Measurements from ENCODE around the gene GRXCR1. TPM values are rescaled to one million over a fixed set of nuclear protein-coding genes. Genes with fewer than 3 reads are reported as not detected.

The GRXCR1 gene
- total and polyA plus RNA-seq, 2 donors (not counting 1 experiment from before 2014, with no cell fraction given) = not detected

DNA sequence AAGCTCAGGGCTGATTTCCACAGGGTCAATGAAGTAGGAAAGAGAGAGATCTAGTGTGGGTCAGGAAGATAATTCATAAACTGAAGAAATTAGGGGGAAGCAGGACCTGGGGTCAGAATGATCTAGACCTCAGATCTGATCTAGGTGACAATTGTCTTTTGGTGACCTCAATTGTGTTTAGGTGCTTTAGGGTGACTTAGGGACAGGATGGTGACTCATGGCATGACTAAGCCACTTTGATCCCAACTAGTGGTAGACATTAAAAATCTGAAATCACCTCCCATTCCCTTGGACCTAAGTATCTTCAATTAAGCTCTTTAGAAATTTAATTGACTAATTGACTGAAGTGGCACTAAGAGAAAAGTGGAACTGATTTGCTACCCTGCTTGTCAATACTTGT is 36.7 kb upstream of the GRXCR1 start:
- no peaks in the 10 kb centered on the region for H3K79me2 ChIP-seq (ENCODE audit: control insufficient read depth, insufficient read depth, low read length)
- no peak overlapping the region for H3K4me2 ChIP-seq (replicated peaks; ENCODE audit: low read depth, low read length, poor library complexity, severe bottlenecking)
- ChIA-PET CTCF (interaction anchor here (1.9 to 2.0 kb wide), 2 partner anchors 9 to 12 kb away, joined by 4 to 8 read pairs; no protein-coding TSS in a partner anchor), POLR2A (no interaction called here)
- DNase-seq (no peak), ATAC-seq (ENCODE audit: low read depth) (no peak)
- H3K9me3 ChIP-seq (ENCODE audit: control extremely low read depth in 1 of 3, control insufficient read depth in 2 of 3, insufficient read depth in 1 of 3, low read length in 2 of 3) = peaks cover 0 to 3% (median 0%) of the 10 kb centered on the region in 3 donors
- Mint-ChIP-seq H3K4me1 (no peaks in the 10 kb centered on the region), H3K9me3 (ENCODE audit: insufficient read depth) (peaks cover 3% of the 10 kb centered on the region), H3K27me3 (peaks cover 22% of the 10 kb centered on the region), H3K4me3 (no peak overlapping the region), H3K27ac (no peak overlapping the region)
- H4K20me1 ChIP-seq (ENCODE audit: control insufficient read depth, insufficient read depth, low read length, poor library complexity, severe bottlenecking) = no peaks in the 10 kb centered on the region
- H3K4me3 ChIP-seq (ENCODE audit: control extremely low read depth in 1 of 5, extremely low read depth in 1 of 5, insufficient read depth in 1 of 5, low read depth in 2 of 5, low read length in 4 of 5) = no peak overlapping the region
- H3K36me3 ChIP-seq (replicated peaks in 1 of 2; ENCODE audit: control extremely low read depth in 1 of 2, control insufficient read depth in 1 of 2, extremely low read depth in 1 of 2, insufficient read depth in 2 of 2, low read length in 1 of 2) = no peaks in the 10 kb centered on the region
- no peaks in the 10 kb centered on the region for H3K4me1 ChIP-seq (ENCODE audit: control insufficient read depth in 2 of 2, insufficient read depth in 2 of 2, low read length in 2 of 2)
- H3K27me3 ChIP-seq (replicated peaks in 1 of 4; ENCODE audit: control extremely low read depth in 1 of 4, control insufficient read depth in 3 of 4, insufficient read depth in 4 of 4, low read length in 3 of 4) = peaks cover 0 to 6% (median 1%) of the 10 kb centered on the region in 4 experiments
- H2AFZ ChIP-seq (ENCODE audit: insufficient read depth, low read depth, low read length, poor library complexity, severe bottlenecking) = no peak overlapping the region
- no peak overlapping the region for H3K27ac ChIP-seq (ENCODE audit: low read length in 2 of 2)
- intact Hi-C loops (cut with micrococcal nuclease) = no loop called here
- TF ChIP-seq CTCF (IDR thresholded peaks at IDR 0.05) = no peak
- TF ChIP-seq EZH2 (IDR thresholded peaks at IDR 0.05; ENCODE audit: borderline replicate concordance, insufficient read depth, low read depth, low read length, poor library complexity, severe bottlenecking) = no peak
- H3K9ac ChIP-seq (ENCODE audit: low read length) = no peak overlapping the region

GRCh38 chr4:42865572-42866189 is 26.8 kb upstream of the GRXCR1 start:
- 0% methylated on average over 1 of the region's 3 CpGs for WGBS (ENCODE audit: insufficient coverage)
- Histone ChIP-seq H3K4me1 (ENCODE audit: control insufficient read depth in 2 of 2, insufficient read depth in 2 of 2, low read length in 2 of 2) (no peaks in the 10 kb centered on the region), H3K27ac (ENCODE audit: low read length in 2 of 2) (no peak overlapping the region), H3K9ac (ENCODE audit: low read length) (no peak overlapping the region), H3K27me3 (replicated peaks in 1 of 4; ENCODE audit: control extremely low read depth in 1 of 4, control insufficient read depth in 3 of 4, insufficient read depth in 4 of 4, low read length in 3 of 4) (peaks cover 0 to 10% (median 0%) of the 10 kb centered on the region in 4 experiments), H3K4me2 (replicated peaks; ENCODE audit: low read depth, low read length, poor library complexity, severe bottlenecking) (no peak overlapping the region), H3K79me2 (ENCODE audit: control insufficient read depth, insufficient read depth, low read length) (no peaks in the 10 kb centered on the region), H4K20me1 (ENCODE audit: control insufficient read depth, insufficient read depth, low read length, poor library complexity, severe bottlenecking) (no peaks in the 10 kb centered on the region), H3K9me3 (ENCODE audit: control extremely low read depth in 1 of 3, control insufficient read depth in 2 of 3, insufficient read depth in 1 of 3, low read length in 2 of 3) (no peaks in the 10 kb centered on the region), H3K36me3 (replicated peaks in 1 of 2; ENCODE audit: control extremely low read depth in 1 of 2, control insufficient read depth in 1 of 2, extremely low read depth in 1 of 2, insufficient read depth in 2 of 2, low read length in 1 of 2) (no peaks in the 10 kb centered on the region), H3K4me3 (ENCODE audit: control extremely low read depth in 1 of 5, extremely low read depth in 1 of 5, insufficient read depth in 1 of 5, low read depth in 2 of 5, low read length in 4 of 5) (no peak overlapping the region), H2AFZ (ENCODE audit: insufficient read depth, low read depth, low read length, poor library complexity, severe bottlenecking) (no peak overlapping the region)
- no peak overlapping the region for H3K27ac Mint-ChIP-seq
- ChIA-PET POLR2A (no interaction called here), CTCF (interaction anchor here (1.0 to 7.8 kb wide), 5 partner anchors 10 to 342 kb away, joined by 3 to 86 read pairs (median 8); no protein-coding TSS in a partner anchor)
- peaks cover 22% of the 10 kb centered on the region for H3K27me3 Mint-ChIP-seq
- TF ChIP-seq CTCF (IDR thresholded peaks at IDR 0.05) = peak; percentile 86
- TF ChIP-seq EZH2 (IDR thresholded peaks at IDR 0.05; ENCODE audit: borderline replicate concordance, insufficient read depth, low read depth, low read length, poor library complexity, severe bottlenecking) = no peak
- no peak overlapping the region for H3K4me3 Mint-ChIP-seq
- intact Hi-C loops (cut with micrococcal nuclease) = loop anchor here (1.0 kb wide), 1 partner anchor 297 kb away; no protein-coding TSS in a partner anchor
- ATAC-seq (ENCODE audit: low read depth) = no peak
- peak; percentile 68 for DNase-seq
- no peaks in the 10 kb centered on the region for H3K9me3 Mint-ChIP-seq (ENCODE audit: insufficient read depth)
- no peaks in the 10 kb centered on the region for H3K4me1 Mint-ChIP-seq

Data from B cell (primary cell).